Measurements from ENCODE around the gene RPAP3.
"Not testable (repeated sequence)": the region's sequence is repeated elsewhere in the genome, so short reads cannot be mapped to it uniquely, and the experiment has no call there.

Gene RPAP3

DNA sequence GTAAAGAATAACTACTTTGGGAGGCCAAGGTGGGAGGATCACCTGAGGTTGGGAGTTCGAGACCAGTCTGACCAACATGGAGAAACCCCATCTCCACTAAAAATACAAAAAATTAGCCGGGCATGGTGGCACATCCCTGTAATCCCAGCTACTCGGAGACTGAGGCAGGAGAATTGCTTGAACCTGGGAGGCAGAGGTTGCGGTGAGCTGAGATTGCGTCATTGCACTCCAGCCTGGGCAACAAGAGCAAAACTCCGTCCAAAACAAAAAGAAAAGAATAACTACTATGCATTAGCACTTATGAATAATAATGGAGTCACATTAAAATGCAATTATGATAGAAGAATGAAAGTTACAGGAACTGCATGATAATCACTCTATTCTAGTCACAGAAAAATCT, 37.9 kb downstream of the RPAP3 start:
- not testable (repeated sequence) for DNase-seq (ENCODE audit: low read depth)

DNA sequence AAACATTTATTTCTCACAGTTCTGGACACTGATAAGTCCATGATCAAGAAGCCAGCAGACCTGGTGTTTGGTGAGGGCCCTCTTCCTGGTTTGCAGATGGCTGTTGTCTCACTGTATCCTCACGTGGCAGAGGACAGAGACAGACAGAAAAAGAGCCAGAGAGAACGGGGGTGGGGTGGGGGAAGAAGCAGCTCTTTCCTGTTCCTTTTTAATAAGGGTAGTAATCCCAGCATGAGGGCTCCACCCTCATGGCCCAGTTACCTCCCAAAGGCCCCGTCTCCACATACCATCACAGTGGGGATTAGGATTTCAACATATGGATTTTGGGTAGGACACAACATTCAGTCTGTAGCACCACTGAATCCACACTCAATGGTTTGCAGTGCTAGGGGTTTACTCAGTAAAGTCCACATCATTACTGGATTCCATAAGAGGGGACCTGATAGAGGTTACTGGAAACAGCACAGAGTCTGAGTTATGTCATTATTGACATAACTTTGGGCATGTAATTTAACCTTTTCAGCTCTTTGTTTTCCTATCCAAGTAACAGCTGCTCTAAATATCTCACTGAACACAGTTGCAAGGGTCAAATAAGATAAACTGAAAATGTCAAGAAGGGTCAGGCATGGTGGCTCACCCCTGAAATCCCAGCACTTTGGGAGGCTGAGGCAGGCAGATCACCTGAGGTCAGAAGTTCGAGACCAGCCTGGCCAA, 53.2 kb downstream of the RPAP3 start:
- no peak for DNase-seq (ENCODE audit: low read depth)

DNA sequence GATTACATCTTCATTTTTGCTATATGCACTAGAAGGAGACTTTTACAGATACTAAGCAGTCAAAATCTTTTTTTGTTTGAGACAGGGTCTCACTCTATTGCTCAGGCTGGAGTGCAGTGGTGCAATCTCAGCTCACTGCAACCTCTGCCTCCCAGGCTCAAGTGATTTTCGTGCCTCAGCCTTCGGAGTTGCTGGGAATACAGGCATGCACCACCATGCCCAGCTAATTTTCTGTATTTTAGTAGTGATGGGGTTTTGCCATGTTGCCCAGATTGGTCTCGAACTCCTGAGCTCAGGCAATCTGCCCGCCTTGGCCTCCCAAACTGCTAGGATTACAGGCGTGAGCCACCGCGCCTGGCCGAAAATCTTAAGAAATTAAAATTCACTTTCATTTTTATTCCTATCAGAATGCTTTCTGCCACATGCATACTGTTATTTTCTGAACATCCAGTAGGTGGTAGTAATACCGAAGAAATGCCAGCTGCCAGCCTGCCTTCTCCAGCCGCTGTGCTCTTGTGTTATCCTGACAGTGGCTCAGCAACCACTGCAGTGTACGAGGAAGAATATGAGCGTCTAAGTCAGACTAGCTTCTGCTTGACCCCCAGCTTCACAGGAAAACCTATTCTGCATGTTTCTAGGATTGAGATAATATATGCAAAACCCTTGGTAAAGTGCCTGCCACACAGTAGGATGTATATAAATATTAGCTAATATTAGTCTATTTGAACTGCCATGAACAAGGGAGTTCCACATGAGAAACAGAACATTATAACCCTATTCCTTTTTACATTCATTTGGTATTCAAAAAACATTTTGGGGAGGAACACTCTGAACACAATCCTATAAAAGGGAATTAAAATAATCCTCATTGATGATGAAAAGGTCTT, 54.2 kb downstream of the RPAP3 start:
- no peak for DNase-seq (ENCODE audit: low read depth)

DNA sequence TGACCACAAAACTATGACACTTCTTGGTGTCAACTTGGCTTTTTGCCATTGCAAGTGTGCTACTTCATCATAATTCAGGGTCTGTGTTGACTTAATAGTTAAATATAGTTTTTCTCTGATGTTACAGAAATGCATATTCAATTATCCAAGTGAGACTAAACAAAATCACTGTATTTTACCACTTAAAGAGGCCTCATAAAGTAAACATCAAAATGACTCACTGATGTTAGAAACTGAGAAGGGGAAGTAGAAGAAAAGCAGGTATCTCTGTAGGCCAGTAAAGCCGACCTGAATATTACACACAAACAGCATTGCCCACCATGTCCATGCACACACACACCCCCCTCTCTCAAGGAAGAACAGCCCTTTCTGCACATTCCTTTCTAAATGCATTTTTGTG, 55.4 kb downstream of the RPAP3 start:
- no peak for DNase-seq (ENCODE audit: low read depth)

- no peak for DNase-seq (ENCODE audit: low read depth)
These were observed 56.4 kb downstream of the RPAP3 start for GRCh38 chr12:47649381-47649780.

DNA sequence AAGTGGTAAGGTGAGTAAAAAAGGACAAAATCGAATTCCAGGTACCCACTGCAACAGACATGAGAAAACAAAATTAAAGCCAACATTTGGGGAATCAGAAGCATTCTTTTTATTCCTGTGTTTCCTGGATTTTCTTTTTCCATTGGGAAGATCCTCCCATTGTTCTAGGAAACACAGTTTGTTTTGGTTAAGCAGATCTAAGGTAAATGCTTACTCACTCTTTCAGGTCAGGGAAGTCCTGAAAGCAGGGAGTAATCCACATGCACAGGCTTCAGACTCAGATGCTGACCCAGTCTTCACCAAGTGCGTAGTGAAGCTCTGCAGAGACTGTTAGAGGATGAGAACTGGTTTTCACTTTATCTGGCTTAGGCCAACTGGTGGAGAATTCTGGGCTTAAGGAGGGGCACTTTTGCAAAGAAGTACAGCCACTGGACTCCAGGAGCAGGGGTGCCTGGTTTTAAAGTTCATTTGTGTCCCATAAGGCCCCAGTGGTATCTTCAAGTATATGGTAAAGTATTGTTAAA, 57.7 kb downstream of the RPAP3 start:
- no peak for DNase-seq (ENCODE audit: low read depth)

DNA sequence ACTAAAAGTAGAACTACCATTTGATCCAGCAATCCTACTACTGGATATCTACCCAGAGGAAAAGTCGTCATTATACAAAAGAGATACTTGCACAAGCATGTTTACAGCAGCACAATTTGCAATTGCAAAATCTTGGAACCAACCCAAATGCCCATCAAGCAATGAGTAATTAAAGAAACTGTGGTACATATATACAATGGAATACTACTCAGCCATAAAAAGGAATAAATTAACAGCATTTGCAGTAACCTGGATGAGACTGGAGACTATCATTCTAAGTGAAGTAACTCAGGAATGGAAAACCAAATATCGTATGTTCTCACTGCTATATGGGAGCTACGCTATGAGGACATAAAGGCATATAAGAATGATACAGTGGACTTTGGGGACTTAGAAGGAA, 63.5 kb downstream of the RPAP3 start:
- DNase-seq (ENCODE audit: low read depth) = not testable (repeated sequence)

- no peak for DNase-seq (ENCODE audit: low read depth)
These were observed 68.7 kb downstream of the RPAP3 start for GRCh38 chr12:47636908-47637780.

DNA sequence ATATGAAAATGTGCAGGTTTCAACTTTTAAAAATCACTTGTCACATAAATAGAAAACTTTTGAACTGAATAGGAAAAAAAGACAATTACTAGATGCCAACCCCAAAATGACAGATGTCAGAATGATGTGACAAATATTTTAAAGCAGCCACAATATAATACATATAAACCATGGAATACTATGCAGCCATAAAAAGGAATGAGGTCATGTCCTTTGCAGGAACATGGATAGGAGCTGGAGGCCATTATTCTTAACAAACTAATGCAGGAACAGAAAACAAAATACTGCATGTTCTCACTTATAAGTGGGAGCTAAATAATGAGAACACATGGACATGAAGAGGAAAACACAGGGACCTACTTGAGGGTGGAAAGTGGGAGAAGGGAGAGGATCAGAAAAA, 70.1 kb downstream of the RPAP3 start:
- DNase-seq (ENCODE audit: low read depth) = not testable (repeated sequence)

DNA sequence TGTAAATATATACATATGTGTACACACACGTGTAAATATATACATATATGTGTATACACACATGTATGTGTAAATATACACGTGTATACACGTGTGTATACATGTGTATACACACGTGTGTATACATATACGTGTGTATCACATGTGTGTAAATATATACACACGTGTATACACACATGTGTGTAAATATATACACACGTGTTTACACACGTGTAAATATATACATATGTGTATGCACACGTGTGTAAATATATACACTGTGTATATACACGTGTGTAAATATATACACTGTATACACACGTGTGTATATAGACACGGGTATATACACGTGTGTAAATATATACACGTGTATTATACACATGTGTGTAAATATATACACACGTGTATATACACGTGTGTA, 71.7 kb downstream of the RPAP3 start:
- DNase-seq (ENCODE audit: low read depth) = no peak

DNA sequence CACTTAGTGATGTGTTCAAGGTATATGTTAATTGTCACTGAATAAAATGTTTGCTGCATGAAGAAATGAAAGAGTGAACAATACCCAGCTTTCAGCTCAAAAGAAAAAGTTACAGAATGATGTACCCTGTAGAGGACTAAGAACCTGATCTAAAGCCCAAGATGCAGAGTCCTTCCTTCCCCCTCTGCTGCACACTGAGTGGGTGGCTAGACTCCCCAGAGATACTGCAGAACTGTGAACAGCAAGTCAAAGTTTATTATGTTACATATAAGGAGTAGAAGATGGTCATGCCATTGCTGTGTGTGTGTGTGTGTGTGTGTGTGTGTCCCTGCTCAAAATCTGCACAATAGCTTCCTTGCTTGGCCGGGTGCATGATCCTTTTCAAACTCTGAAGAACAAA, 83.9 kb downstream of the RPAP3 start:
- DNase-seq (ENCODE audit: low read depth) = no peak

DNA sequence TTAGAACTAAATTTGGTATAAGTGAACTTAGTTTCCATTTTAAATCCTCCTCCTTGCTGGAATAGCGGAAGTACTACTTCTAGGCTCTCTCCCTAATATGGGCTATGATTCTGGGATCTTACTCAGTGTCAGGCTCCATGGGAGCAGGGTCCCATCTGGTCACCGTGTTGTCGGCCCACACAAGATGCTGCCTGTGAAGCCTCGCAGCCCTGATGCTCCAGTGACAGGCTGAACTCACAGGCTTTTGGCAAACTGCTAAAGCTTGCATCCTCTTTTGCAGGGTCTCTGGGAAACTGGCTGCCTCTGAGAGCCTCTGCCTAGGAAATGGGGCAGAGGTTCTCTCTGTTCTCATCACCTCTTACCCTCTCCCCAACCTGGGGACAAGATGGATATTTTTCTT, 88.4 kb downstream of the RPAP3 start:
- DNase-seq (ENCODE audit: low read depth) = no peak

DNA sequence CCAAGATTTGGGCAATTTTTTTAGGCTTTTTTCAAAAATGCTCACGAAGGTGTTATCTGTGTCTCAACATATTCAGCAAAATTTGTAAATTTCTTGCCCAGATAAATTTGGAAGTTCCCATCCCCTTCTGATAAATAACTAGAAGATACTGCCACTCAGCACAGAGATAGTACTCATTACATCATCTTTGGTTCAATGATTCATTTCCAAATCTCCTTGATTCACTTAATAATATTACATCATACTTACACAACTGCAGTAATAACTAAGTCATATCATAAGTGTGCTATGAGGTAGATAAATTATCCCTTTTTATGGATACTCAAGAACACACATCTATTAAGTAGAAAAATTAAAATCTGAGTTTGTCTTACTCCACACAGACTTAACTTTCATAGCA, 89.4 kb downstream of the RPAP3 start:
- no peak for DNase-seq (ENCODE audit: low read depth)

DNA sequence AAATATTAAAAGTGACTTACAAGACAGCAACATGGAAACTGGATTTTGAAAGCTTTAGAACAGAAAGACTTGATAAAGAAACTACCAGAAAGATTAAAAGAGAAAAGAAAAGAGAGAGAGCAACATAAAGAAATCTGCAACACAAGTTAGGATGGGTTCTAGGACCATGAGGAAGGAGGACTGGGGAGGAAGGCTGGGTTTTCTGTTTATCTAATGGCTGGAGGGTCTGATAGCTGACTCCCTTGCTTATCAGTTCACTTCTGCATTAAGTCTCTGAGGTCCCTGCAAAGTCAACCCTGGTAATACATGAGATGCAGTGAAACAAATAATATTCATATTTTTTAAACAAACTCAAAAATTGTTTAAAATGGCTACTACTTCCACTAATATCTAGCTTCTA, 90.1 kb downstream of the RPAP3 start:
- DNase-seq (ENCODE audit: low read depth) = no peak

DNA sequence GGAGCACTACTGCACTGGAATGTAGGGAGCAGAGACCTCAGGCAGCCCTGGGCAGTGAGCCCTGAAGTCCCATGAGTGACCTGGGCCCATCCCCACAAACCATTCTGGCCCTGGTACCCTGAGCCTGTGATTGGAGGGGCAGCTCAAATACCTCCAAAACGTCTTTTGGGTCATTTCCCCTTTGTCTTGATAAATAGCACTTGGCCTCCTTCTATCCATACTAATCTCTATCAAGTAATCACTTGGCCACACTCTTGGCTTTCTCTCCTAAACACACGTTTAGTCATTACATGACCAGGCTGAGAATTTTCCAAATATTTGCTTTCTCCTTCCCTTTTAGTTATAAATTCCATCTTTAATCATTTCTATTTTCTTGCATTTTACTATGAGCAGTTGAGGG, 91.3 kb downstream of the RPAP3 start:
- no peak for DNase-seq (ENCODE audit: low read depth)

- no peak for DNase-seq (ENCODE audit: low read depth)
These were observed 92.9 kb downstream of the RPAP3 start for GRCh38 chr12:47612953-47613352.

DNA sequence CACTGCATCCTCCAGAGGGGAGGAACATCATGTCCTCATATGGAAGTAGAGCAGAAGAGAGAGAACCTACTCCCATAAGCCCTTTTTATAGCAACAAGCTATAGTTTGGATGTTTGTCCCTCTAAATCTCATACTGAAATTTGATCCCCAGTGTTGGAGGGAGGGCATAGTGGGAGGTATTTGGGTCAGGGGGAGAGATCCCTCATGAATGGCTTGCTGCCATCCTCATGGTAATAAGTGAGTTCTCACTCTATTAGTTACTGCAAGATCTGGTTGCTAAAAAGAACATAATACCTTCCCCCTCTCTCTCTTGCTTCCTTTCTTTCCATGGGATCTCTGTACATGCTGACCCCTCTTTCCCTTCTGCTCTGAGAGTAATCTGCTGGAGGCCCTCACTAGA, 93.9 kb downstream of the RPAP3 start:
- no peak for DNase-seq (ENCODE audit: low read depth)
